ENCODE results near the gene MOGAT3. TPM values are rescaled to one million over a fixed set of nuclear protein-coding genes. Genes with fewer than 3 reads are reported as not detected.

Gene MOGAT3
- total and polyA plus RNA-seq, 9 of the 15 experiments (the other 6 are each of a cell fraction or from before 2014, with no cell fraction given) = 0.07 to 0.17 (median 0.13) TPM; not detected in 6

GRCh38 chr7:101162551-101163278 is 38.1 kb downstream of the MOGAT3 start (continued):
- TF ChIP-seq CCNT2 (IDR thresholded peaks at IDR 0.05; ENCODE audit: borderline replicate concordance, extremely low read depth, insufficient read length, low read depth, low read length) (peak; percentile 69), ETV5 (CRISPR knock-in tag; IDR thresholded peaks at IDR 0.05; ENCODE audit: low read depth) (peak; percentile 75), ZBTB11 (CRISPR knock-in tag; IDR thresholded peaks at IDR 0.05) (no peak; a peak in 1 of 6 replicates), STAT5A (IDR thresholded peaks at IDR 0.05; ENCODE audit: borderline replicate concordance, low read length) (no peak), SOX6 (IDR thresholded peaks at IDR 0.05) (no peak), DDX20 (tag; IDR thresholded peaks at IDR 0.05; ENCODE audit: low read depth) (no peak), MEIS2 (IDR thresholded peaks at IDR 0.05; ENCODE audit: partially characterized antibody) (no peak), KDM2B (CRISPR knock-in tag; IDR thresholded peaks at IDR 0.05) (0 out of 2 replicates have a peak, but pooled peaks have one; percentile 28), CEBPG (CRISPR knock-in tag; IDR thresholded peaks at IDR 0.05) (no peak), CEBPG (tag; conservative IDR thresholded peaks at IDR 0.05 in 1 of 2, IDR thresholded peaks at IDR 0.05 in 1 of 2) (no peak), MBD2 (IDR thresholded peaks at IDR 0.05; ENCODE audit: borderline replicate concordance, low read depth) (peak; percentile 20; the same call in 1 of the 2 replicates), RAD21 (CRISPR knock-in tag; conservative IDR thresholded peaks at IDR 0.05 in 1 of 2, IDR thresholded peaks at IDR 0.05 in 1 of 2) (no peak), PHF8 (IDR thresholded peaks at IDR 0.05; ENCODE audit: borderline replicate concordance, low read length) (peak; percentile 17; the same call in 1 of the 2 replicates), SAFB (IDR thresholded peaks at IDR 0.05; ENCODE audit: borderline replicate concordance, low read depth, low read length) (peak; percentile 18; the same call in 1 of the 2 replicates), HMG20A (CRISPR knock-in tag; conservative IDR thresholded peaks at IDR 0.05) (no peak), CREM (IDR thresholded peaks at IDR 0.05; ENCODE audit: low read depth) (0 out of 2 replicates have a peak, but pooled peaks have one; percentile 8), CREBBP (IDR thresholded peaks at IDR 0.05; ENCODE audit: low read depth, low read length) (no peak), ZSCAN29 (IDR thresholded peaks at IDR 0.05) (no peak), L3MBTL2 (IDR thresholded peaks at IDR 0.05) (peak; percentile 96)

All from K562 (cell line).